ENCODE measurements around the gene PTPN4.

The PTPN4 gene

GRCh38 chr2:119857742-119858141, 98.0 kb downstream of the PTPN4 start:
- DNase-seq (ENCODE audit: low spot score), result no peak

GRCh38 chr2:119859528-119859927, 99.8 kb downstream of the PTPN4 start:
- DNase-seq (ENCODE audit: low spot score), result no peak

DNA sequence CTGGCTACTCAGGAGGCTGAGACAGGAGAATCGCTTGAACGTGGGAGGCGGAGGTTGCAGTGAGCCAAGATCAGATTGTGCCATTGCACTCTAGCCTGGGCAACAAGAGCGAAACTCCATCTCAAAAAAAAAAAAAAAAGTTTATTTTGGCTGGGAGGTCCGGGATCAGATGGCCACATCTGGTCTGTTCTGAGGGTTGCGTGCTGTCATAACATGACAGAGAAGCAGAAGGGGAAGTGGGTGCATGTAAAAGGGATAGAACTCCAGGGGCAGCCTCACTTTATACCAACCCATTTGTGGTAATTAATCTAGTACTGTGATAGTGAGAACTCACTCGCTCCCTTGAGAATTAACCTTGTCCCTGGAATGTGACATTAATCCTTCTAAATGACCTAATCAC, 101.2 kb downstream of the PTPN4 start:
- DNase-seq (ENCODE audit: low spot score), result no peak

DNA sequence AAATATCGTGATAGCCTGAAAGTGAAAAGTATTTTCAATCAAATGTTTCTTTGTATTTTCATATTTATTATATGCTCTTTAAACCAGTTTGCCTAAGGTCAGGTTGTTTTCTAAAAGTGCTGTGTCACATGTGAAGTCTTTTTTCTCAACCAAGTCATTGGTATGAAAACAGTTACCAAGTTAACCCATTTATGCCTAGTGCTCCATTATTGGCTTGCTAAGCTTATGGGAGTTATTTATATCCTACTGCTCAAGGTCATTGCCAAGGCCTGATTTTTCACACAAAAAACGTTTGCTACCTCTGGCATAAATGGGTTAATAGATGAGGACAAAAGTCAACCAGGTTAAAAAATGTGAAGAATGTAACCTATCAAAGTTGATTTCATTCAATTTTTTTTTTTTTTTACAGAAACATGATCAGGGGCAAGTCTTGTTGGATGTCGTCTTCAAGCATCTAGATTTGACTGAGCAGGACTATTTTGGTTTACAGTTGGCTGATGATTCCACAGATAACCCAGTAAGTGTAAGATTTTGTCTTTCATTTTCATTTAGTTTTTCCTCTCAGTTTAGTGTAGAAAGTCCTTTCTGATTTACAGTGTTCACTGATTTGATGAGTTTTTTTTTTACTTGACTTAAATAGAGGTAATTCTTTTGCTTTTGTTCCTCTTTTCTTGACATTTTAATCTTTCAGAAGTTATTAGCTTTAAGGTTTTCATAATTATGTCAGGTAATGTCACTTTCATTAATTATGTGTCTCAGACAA, 102.6 kb downstream of the PTPN4 start:
- no peak for DNase-seq (ENCODE audit: low spot score)

- DNase-seq (ENCODE audit: low spot score), result no peak
Measured at GRCh38 chr2:119864318-119864717, 104.6 kb downstream of the PTPN4 start.

DNA sequence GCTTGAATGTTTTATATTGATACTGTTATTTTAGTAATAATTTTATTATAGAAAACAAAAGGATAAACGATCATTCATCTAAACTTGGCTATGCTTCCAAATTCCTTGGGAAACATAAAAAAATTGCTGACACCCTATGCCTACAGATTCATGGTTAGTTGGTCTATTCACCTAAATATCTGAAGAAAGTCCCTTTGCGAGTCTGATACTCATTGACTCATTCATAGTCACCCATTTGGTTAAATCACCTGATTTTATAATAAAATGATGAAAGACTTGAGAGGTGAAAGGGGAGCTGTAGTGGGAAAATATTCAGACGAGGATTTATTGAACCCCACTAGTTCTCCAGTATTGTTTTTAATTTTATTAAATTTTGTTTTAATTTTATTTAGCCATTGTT, 112.0 kb downstream of the PTPN4 start:
- no peak for DNase-seq (ENCODE audit: low spot score)

- DNase-seq (ENCODE audit: low spot score), result no peak
Measured at GRCh38 chr2:119873350-119874315, 113.9 kb downstream of the PTPN4 start.

DNA sequence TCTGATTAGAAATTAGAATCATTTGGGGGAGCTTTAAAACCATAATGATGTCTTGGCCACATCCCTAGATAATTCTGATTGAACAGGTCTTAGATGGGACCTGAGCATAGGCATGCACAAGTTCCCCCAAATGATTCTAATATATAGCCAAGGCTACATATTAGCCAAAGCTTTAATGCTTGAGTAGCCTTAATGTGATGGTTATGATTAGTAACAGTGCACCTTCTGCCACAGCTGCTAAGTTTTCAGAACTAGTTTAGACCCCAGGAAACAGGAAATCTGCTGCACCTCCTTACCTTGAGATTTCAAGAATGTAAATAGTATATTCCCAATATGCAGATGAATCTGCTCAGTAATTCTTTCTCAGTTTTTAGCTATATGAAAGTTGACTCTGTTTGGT, 119.8 kb downstream of the PTPN4 start:
- DNase-seq (ENCODE audit: low spot score), result no peak

- no peak for DNase-seq (ENCODE audit: low spot score)
Measured at GRCh38 chr2:119888680-119889079, 129.0 kb downstream of the PTPN4 start.

- DNase-seq (ENCODE audit: low spot score), result no peak
Measured at GRCh38 chr2:119897736-119898395, 138.1 kb downstream of the PTPN4 start.

DNA sequence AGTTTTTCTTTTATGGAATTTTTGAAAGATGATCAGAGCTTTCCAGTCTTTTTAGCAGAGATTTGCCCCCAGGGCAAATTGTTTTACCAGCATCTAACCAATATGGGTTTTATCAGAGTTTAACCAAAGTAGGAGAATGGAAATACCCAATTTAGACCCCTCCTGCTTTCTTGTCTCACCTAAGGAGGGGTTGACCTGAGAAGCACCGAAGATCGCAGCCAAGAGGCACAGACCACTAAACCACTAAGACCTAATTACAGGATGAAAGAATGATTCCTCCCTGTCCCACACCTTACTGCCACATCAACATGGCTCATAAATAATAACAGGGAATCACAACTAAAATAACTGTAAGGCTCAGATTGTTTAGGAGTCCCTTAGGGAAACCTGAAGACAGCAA, 141.3 kb downstream of the PTPN4 start:
- no peak for DNase-seq (ENCODE audit: low spot score)

- DNase-seq (ENCODE audit: low spot score), result no peak
Measured at GRCh38 chr2:119910566-119910965, 150.8 kb downstream of the PTPN4 start.

GRCh38 chr2:119914266-119914665, 154.5 kb downstream of the PTPN4 start:
- DNase-seq (ENCODE audit: low spot score), result no peak

DNA sequence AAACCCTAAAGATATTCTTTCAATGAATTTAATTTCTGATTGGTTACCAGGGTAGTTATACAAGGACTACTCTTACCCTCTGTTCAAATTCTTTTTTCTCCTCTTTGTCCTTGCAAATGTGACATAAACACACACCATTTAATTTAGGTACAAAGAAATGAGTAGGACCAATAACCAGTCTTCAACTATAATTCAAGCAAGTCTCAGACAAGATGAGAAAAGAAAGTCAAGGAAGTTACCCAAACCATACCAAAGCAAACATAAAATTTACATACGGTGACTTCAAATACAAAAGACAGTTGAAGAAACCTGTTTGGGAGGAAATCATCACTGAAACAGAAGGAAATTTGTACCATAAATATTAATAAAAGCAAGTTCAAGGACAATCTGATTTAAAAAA, 162.1 kb downstream of the PTPN4 start:
- no peak for DNase-seq (ENCODE audit: low spot score)

GRCh38 chr2:119922699-119923098, 163.0 kb downstream of the PTPN4 start:
- no peak for DNase-seq (ENCODE audit: low spot score)

DNA sequence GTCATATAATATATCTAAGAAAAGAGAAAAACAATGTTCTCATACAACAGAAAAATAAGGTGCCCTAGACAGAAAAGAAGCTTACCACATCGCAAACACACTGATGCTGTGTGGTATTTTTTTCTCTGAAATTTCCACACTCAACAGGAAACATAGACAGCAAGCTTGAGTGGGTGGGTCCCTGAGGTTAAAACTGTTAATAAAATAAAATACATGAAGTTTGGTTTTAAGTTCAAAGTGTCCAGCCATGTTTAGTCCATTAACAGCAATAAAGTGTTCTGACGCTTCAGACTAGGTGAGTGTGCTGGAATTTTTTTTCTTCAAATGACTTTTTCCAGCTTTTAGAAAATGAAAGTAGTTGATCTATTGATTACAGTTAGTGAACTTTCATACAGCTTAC, 169.8 kb downstream of the PTPN4 start:
- DNase-seq (ENCODE audit: low spot score), result no peak

DNA sequence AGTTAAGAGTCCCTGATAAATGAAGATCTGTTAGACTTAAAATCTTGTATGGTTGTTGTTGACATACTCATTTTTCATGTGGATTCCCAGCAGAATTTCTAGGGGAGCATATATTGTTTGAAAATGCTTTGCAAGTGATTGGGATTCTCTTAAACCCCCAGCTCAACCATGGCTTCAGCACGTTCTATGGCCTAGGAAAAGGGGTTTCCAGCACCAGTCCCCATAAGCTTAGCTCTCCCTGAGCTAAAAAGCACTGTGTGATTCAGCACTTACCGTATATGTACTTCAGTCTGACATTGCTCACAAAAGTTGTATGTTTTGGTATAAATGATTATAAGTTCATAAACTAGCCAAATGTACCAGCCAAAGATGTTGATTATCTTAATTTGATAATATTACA, 173.1 kb downstream of the PTPN4 start:
- no peak for DNase-seq (ENCODE audit: low spot score)

- no peak for DNase-seq (ENCODE audit: low spot score)
Measured at GRCh38 chr2:119934319-119934718, 174.6 kb downstream of the PTPN4 start.

DNA sequence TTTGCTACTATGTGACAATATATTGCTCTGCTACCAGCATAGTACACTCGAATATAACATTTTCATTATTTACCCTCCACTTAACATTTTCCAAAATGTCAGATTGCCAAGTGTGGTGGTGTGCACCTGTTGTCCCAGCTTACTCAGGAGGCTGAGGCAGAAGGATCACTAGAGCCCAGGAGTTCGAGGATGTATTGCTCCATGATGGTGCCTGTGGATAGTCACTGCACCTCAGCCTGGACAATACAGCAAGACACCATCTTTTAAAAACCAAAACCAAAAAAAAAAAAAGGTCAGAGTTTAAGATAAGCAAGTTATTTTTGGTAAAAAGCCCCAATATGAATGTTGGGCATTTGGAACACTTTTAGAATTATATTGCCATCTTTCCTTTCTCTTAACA, 178.0 kb downstream of the PTPN4 start:
- DNase-seq (ENCODE audit: low spot score), result no peak

GRCh38 chr2:119939915-119940314, 180.2 kb downstream of the PTPN4 start:
- DNase-seq (ENCODE audit: low spot score), result no peak

DNA sequence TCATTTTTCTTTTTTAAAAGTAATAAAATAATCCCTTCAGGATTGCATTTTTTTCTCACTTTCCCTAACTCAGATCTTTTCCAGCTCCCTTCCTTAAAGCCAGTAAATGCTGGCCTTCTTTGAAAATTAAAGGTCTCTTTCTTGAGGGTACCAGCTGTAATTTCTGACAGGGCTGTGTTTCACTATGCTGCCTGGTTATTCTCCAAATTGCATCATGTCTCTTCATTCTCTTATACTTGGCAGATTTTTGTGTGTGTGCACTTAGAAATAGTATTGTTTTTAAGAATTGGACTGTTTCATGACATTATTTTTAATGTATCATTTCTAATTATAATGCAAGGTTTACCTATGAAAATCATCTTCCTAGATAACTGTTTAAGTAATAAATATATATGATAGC, 181.1 kb downstream of the PTPN4 start:
- DNase-seq (ENCODE audit: low spot score), result no peak

- no peak for DNase-seq (ENCODE audit: low spot score)
Measured at GRCh38 chr2:119941388-119941787, 181.7 kb downstream of the PTPN4 start.
